ENCODE results near the gene TTC27.
"Not testable (repeated sequence)": the region's sequence is repeated elsewhere in the genome, so short reads cannot be mapped to it uniquely, and the experiment has no call there.

DNA sequence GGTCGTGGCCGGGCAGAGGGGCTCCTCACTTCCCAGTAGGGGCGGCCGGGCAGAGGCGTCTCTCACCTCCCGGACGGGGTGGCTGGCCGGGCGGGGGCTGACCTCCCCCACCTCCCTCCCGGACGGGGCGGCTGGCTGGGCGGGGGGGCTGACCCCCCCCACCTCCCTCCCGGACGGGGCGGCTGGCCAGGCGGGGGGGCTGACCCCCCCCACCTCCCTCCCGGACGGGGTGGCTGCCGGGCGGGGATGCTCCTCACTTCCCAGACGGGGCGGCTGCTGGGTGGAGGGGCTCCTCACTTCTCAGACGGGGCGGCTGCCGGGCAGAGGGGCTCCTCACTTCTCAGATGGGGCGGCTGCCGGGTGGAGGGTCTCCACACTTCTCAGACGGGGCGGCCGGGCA lies 126.8 kb downstream of the TTC27 start:
- TF ChIP-seq, protein P1, sequence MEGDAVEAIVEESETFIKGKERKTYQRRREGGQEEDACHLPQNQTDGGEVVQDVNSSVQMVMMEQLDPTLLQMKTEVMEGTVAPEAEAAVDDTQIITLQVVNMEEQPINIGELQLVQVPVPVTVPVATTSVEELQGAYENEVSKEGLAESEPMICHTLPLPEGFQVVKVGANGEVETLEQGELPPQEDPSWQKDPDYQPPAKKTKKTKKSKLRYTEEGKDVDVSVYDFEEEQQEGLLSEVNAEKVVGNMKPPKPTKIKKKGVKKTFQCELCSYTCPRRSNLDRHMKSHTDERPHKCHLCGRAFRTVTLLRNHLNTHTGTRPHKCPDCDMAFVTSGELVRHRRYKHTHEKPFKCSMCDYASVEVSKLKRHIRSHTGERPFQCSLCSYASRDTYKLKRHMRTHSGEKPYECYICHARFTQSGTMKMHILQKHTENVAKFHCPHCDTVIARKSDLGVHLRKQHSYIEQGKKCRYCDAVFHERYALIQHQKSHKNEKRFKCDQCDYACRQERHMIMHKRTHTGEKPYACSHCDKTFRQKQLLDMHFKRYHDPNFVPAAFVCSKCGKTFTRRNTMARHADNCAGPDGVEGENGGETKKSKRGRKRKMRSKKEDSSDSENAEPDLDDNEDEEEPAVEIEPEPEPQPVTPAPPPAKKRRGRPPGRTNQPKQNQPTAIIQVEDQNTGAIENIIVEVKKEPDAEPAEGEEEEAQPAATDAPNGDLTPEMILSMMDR (IDR thresholded peaks at IDR 0.05): not testable (repeated sequence)
- TF ChIP-seq EP300 (IDR thresholded peaks at IDR 0.05): not testable (repeated sequence)

All from ovary (tissue), 3 donors.